Measurements from ENCODE around the gene TADA2B. TPM values are rescaled to one million over a fixed set of nuclear protein-coding genes. Genes with fewer than 3 reads are reported as not detected.

Gene TADA2B
- total and polyA plus RNA-seq, 9 of the 15 experiments (the other 6 are each of a cell fraction or from before 2014, with no cell fraction given) = 0.55 to 12.2 (median 7.5) TPM

- TF ChIP-seq ZNF766 (CRISPR knock-in tag; conservative IDR thresholded peaks at IDR 0.05) (0 out of 2 replicates have a peak, but pooled peaks have one; percentile 32), SMARCA4 (IDR thresholded peaks at IDR 0.05) (peak; percentile 13; the same call in 1 of the 2 replicates), ELF1 (tag; IDR thresholded peaks at IDR 0.05) (0 out of 2 replicates have a peak, but pooled peaks have one; percentile 17), ZBTB11 (CRISPR knock-in tag; IDR thresholded peaks at IDR 0.05) (peak in 1 of 3 experiments; percentile 21; a peak in 1 of 6 replicates), SRF (CRISPR knock-in tag; IDR thresholded peaks at IDR 0.05) (peak in 1 of 2 experiments; percentile 93; a peak in 2 of 4 replicates), HMBOX1 (IDR thresholded peaks at IDR 0.05) (0 out of 2 replicates have a peak, but pooled peaks have one; percentile 35)
These were observed 41.4 kb downstream of the TADA2B start (continued) for GRCh38 chr4:7084564-7084961.

All from K562 (cell line).